Activated gamma-delta T cell (primary cell): ENCODE results near the gene MYO18B.
"Not testable (repeated sequence)": the region's sequence is repeated elsewhere in the genome, so short reads cannot be mapped to it uniquely, and the experiment has no call there.

Experiments
- DNase-seq: peaks from one replicate; lab custom pipeline; 2025; lab: John Stamatoyannopoulos, UW
- total RNA-seq, 2 donors: gene quantifications; one replicate each; lab custom pipeline; 2026; lab: John Stamatoyannopoulos, UW

The MYO18B gene, protein sequence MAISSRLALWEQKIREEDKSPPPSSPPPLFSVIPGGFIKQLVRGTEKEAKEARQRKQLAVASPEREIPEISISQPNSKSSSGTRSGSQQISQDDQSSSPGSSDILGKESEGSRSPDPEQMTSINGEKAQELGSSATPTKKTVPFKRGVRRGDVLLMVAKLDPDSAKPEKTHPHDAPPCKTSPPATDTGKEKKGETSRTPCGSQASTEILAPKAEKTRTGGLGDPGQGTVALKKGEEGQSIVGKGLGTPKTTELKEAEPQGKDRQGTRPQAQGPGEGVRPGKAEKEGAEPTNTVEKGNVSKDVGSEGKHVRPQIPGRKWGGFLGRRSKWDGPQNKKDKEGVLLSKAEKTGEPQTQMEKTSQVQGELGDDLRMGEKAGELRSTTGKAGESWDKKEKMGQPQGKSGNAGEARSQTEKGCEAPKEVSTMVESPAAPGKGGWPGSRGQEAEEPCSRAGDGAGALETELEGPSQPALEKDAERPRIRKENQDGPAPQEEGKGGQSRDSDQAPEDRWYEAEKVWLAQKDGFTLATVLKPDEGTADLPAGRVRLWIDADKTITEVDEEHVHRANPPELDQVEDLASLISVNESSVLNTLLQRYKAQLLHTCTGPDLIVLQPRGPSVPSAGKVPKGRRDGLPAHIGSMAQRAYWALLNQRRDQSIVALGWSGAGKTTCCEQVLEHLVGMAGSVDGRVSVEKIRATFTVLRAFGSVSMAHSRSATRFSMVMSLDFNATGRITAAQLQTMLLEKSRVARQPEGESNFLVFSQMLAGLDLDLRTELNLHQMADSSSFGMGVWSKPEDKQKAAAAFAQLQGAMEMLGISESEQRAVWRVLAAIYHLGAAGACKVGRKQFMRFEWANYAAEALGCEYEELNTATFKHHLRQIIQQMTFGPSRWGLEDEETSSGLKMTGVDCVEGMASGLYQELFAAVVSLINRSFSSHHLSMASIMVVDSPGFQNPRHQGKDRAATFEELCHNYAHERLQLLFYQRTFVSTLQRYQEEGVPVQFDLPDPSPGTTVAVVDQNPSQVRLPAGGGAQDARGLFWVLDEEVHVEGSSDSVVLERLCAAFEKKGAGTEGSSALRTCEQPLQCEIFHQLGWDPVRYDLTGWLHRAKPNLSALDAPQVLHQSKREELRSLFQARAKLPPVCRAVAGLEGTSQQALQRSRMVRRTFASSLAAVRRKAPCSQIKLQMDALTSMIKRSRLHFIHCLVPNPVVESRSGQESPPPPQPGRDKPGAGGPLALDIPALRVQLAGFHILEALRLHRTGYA (N-terminal part only)
- total RNA-seq = 0.15 to 0.35 reads per million in 2 donors

DNA sequence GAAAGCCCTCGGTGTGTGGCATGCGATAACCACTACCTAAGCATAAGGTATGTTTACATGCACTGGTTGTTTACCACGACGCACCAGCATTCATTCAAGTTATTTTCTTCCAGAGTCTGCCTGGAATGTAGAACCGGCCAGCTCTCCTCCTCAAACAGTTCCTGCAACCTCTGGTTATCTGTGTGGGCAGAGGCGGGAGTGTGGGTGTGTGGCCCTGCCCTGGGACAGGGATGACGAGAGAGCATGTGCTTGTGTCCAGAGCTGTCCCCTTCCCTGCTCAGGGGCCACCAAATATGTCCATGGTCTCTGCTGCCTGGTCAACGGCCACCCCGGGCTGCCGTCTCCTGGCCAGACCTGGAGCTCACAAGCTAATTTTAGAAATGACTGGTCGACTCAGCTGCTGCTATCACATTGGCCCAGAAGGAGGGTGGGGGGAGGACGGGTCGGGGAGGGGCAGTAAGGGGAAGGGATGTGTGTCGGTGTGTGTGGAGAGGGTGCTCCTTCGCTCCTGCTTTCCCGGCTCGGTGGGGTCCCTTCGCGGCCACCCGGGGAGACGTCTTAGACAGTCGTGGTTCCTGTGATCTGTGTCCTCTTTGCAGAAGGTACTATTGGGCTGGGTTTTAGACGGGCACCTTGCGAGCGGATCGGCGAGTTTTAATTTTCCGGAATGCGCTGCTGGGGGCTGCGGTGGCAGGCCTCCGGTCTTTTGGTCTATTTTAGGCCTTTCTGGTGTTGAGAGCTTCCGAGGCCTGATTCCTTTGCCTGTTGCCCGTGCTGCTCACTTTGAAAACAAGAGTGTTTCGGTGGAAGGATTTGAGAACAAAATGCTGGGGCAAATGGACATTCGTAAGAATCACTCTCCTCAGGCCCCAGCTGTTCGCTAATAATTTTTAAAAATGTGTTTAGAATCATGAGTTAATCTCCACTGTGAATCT lies at the start of gene MYO18B:
TSS of gene MYO18B (plus strand) at position 497 of the 935 bp plus-strand sequence. CDS start 18,905 bp downstream, outside the sequence.
- no peak for DNase-seq

DNA sequence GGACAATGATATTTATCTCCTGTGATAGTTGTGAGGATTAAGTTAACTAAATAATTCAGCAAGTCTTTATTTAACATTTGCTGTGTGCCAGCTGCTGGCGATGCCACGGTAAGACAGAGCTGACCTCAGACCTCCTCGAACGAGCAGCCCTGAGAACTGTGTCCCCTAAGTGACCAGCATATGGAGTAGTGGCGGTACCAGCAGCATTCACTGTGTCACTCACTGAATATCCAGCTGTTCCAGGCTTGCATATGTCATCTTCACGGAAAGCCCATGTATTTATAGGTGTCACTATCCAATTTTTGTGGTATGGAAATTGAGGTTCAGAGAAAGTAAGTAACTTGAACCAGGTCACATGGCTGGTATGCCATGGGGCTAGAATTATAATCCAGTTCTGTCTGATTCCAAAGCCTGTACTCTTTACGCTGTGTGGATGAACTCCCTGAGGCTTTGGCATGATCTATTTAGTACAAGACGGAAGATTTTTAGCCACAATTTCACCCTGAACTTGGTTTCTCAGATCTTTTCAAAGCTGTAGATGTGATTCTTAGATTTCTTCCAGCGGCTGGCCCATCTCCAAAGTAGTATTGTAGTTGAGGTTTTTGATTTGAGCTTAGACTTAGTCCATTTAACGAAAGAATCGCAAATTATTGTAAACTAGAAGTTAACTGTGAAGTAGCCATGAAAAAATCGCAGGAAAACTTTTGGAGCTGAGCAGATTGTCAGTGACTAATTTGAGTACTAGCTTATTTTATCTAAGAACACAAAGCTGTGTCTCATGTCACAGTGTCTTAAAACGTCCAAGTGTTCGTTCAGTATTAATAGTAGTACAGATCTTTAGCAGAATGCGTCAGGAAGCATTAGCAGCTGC lies 49.4 kb upstream of the MYO18B start:
- no peak for DNase-seq

DNA sequence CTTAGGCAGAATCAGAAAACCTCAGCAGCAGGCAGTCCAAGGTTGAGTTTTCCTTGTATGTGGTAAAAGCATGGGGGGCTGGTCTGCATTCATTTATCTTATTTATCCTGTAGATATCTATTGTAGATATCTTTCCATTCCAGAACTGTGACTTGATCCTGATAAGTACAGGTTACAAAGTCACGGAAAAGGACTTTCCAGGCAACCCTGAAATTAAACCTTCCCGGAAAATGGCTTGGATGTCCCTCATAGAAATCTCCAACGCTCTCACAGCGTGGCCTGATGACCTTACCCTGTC lies 48.8 kb upstream of the MYO18B start:
- DNase-seq = no peak

DNA sequence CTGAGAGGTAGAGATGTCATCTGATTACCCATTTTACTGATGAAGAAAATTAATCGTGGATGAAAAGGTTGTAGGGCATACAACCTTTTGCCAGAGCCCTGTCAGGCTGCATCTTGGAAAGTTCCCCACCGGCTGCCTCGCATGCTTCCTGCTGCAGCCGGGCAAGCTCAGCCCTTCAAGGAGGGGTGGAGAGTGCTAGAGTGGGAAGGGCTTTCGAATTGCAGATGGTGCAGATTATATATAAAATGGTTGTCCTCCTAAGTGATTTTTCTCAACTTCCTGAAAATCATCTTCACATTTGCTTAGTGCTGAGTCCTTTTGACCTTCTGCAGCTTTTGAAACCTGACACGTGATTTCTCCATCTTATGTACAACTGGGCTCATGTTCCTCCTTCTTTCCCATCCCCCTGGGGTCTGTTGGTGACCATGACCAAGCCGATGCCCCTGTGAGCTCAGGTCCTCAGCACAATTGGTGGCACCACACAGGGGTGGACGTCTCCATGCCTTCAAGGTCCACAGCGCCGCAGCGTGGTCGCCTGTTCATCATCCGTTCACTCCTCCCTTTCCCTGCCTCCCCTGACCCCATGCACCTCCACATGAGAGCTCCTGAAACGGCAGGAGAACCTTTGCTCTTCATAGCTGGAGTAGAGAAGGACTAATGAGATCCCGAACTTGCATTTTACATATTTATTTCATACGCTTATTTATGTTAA lies 47.6 kb upstream of the MYO18B start:
- DNase-seq = no peak

DNA sequence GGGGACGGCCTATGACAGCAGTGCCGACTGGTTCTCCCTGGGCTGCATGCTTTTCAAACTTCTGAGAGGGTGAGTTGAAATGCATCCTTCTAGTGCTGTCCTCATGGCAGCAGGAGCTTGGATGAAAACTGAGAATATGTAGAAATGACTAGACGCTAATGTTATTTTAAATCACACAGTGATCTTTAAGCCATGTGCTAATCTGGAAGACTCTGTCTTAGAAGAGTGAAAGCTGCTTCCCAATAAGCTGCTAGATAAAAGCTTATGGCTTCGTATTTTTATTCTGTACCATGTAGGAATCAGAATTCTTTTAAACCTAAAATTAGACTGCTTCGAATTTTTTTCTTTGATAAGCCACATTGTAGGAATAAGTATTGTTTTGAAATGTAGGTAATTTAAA lies 46.8 kb upstream of the MYO18B start:
- DNase-seq = no peak

DNA sequence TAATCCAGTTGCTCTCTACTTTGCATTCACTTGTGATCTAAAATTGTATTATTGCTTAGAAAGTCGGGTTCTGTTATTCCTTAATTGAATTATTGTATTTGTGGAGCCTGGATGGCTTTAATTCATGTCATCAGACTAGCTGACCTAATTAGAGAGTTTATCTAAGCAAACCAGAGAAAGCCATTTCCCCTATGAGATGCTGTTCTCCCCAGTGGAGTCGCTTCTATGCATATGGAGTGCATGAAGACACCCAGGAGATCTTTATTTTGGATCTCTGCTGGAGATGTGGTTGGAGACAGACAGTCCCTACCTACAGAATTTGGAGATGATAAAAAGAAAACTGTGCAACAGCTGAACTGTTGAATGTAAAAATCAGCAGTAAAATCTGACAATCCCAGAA lies 45.2 kb upstream of the MYO18B start:
- no peak for DNase-seq

DNA sequence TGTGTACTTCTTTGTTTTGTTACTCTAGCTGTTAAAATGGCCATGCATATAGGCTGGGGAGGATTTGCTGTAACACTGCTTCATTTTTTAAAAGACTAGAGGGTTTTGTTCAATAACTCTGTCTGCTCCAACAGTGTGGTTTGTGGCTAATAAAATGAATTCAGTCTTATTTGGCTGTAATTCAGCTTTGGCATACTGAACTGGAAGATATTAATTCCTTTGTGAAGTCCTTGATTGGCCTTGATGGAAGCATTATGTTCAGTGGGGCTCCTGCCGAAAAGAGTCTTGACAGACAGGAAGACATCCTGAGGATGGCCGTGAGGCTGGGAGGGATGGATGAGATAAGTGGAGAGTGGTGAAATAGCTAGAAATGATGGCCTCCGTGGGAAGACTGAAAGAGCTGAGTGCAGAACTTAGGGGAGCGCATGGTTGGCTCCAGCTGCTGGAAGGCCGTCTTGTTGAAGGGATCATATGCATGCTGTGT lies 44.8 kb upstream of the MYO18B start:
- no peak for DNase-seq

DNA sequence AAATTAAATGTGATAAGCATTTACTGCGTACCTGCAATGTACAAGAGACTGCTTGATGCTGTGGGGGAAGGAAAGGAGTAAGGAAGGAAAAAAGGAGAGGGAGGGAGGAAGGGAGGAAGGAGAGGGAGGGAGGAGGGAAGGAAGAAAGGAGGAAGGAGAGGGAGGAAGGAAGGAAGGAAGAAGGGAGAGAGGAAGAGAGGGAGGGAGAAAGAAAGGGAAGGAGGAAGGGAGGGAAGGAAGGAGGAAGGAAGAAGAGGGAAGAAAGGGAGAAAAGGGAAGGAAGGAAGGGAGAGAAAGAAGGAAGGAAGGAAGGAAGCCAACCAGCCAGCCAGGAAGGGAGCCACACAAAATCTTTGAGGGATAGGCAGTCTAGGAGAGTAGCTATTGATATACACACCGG lies 44.0 kb upstream of the MYO18B start:
- DNase-seq = no peak

DNA sequence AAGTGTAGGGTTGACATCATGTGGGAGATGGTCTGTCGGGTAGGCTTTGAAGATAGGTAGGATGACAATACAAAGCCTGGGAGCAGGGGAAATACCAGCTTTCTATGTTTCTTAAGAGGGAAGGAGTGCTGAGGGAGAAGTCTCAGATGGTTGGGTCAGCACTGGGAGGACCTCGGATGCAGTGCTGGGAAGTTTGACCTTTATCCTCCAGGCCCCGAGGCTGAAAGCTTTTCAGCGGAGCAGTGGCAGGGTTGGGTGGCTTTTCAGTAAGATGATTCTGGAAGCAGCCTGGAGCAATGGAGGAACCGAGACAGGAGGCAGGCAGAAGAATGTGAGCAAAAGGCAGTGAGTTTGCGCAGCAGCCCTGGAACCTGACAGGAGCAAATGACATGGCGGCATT lies 43.5 kb upstream of the MYO18B start:
- DNase-seq = no peak

DNA sequence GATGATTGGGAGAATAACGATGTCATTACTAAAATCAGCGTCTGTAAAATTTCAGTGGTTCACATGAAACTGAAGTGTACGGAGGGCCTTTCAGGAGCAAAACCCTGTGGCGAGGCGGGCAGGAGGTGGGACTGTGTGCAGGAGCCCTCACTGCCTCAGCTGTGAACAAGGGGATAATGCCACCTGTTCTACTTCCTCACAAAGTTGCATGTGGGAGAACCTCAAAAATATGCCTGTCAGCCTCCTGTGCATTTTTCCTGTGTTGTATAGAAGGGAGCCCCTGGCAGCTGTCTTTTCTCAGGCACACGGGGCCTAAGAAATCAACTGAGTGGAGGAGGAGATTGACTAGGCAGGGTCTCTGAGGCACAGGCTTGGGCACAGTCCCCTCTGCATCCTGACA lies 43.0 kb upstream of the MYO18B start:
- no peak for DNase-seq

DNA sequence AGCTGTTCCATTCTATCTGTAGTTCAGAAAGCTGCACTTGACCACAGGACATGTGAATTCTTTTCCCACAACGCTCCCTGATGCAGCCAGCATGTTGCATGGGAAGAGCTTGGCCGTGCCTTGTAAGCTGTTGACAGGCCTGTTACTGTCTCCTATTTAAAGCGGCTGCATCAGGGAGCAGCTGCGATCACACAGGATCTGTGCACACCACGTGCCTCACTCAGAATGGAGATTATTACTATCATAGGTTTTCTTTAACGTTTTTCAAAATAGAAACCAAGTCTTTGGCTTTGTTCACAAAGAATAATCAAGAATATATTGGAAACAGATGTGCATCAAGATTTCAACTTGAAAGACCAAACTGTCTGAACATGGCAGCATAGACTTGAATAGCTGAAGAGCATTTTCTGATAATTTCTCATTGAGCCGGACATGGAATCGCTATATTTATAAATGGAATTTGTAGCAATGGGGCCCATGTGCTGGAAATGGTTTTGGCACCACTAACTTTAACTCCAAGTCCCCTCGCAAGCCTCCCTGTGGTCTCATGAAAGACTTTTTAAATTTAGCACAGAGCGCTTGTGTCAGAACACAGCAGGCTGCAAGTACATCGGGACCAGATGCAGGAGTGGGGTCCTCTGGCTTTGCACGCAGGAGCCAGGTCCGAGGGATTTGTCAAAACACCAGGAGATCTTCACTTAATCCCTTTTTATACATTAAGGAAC lies 40.8 kb upstream of the MYO18B start:
- DNase-seq = no peak

DNA sequence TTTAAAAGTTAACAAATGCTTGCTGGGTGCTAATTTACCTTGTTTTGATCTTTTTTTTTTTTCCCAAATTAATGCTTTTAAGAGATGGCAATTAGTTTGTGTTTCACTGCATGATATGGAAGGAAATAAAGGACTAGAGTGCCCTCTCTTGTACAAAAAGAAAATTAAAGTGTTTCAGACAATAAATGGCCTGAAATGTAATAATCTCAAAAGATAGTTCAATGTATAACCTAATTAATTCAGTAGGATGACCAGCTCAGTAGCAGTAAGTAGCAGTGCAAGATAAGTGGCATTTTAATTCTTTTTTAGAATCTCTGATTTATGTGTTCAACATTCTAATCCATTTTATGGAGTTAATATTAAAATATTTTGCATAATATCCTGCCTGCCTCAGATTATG lies 39.9 kb upstream of the MYO18B start:
- DNase-seq = no peak

DNA sequence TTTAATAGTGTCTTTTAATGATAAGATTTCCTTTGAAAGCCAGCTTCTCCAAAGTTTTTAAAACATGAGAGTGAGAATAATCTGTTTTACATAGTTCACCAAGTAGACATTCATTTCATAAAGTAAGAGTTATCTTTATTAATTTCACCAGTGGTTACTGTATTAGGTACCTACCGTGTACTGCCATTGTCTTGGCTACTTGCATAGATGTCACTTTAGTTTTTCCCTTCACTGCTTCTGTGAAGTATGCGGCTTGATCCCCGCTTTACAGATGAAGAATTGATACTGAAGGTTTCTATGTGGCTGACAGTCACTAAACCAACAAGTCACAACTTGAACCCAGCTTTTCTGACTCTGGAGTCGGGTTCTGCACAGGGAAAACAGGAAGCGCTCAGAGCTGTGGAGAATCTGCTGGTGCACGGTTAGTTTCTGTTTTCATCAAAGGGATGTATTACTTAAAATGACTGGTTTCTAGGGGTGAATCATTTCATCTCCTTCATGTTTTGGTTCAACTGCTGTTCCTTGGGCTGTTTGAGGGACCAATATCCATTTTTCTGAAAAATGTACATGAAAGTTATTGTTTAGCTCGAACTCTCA lies 39.3 kb upstream of the MYO18B start:
- no peak for DNase-seq

DNA sequence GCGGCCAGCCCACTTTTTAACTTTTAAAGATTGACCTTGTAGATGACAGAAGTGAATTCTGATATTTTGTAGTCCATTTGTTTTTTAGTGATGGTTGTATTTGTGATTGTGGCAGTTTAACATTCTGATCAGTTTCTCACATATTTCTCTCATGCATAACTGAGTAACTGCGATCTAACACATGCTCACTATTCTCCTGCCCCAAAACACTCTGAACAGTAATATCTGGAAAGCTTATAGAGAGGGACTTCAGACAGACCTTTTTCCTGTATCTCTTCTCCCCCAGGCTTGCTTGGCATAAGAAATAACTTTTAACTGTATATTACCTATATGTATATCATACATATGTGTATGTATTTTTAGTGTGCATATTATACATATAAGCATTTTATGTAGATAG lies 37.3 kb upstream of the MYO18B start:
- no peak for DNase-seq

DNA sequence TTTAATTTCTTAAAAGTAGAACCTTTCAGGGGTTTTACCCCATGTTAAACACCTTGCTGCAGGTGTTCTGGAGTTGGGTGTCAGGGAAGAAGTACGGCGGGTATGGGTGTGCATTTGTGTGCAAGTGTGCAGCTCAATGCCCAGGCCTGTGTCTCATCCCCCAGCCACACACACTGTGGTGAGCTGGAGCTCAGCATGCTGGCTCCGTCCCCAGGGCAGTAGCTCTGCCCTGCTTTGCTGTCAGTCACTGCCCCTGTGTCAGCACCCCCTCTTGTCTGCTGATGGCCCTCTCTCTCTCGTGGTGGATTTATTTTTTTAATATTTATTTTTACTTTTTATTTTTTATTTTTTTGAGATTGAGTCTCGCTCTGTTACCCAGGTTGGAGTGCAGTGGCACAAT lies 35.8 kb upstream of the MYO18B start:
- DNase-seq = no peak

DNA sequence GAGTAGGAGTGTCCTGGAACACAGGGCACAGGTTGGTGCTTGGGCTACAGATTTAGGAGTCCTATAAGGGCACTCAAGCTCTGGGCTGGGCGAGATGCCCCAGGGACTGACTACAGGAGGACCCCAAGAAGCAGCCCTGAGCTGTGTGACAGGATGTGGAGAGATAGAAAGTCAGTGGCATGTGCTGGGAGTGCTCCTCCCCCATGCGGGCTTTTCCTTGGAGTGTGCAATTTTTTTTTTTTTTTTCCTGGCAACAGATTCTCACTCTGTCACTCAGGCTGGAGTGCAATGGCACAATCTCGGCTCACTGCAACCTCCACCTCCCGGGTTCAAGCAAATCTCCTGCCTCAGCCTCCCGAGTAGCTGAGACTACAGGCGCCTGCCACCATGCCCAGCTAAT lies 33.6 kb upstream of the MYO18B start:
- not testable (repeated sequence) for DNase-seq

DNA sequence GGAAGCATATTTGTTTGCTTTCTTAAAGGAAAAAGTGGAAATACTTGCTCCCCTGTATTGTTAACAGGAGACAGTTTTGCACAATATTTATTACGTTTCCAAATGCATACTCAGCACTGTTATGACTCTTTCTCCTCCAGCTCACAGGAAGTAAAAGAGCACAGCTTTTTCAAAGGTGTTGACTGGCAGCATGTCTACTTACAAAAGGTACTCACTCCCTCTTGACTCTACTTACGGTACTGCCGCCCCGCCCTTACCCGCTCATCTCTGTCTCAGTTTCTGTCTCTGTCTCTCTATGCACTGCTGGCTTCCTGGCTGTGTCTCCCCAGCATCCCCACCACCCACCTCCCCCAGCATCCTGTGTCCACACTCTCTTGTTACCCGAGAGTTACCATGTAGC lies 32.2 kb upstream of the MYO18B start:
- no peak for DNase-seq

DNA sequence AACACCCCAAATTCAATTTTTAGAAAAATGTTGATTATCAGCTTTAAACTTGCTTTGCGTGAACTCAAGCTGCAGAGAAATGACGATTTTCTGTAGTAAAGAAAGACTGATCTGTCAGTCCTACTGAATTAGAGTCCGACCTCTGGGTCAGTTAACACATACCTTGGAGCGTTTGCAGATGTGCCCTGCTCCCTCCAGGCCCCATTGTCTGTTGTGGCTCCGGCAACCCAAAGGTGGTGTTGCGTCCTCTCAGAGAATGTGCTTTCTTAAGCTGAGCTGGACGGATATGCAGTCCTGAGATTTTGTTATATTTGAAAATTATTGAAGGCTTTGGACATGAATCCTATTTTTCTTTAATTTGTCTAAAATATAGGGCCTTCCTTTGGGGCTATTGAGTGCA lies 31.5 kb upstream of the MYO18B start:
- DNase-seq = no peak
